ENCODE measurements around the gene SBK1.
"Not testable (repeated sequence)": the region's sequence is repeated elsewhere in the genome, so short reads cannot be mapped to it uniquely, and the experiment has no call there.

The SBK1 gene

GRCh38 chr16:28335678-28336077 is 43.4 kb downstream of the SBK1 start:
- not testable (repeated sequence) for DNase-seq (ENCODE audit: low spot score)

GRCh38 chr16:28336940-28337710 is 44.8 kb downstream of the SBK1 start:
- not testable (repeated sequence) for DNase-seq (ENCODE audit: low spot score)

- DNase-seq (ENCODE audit: low spot score), result not testable (repeated sequence)
These were observed 45.9 kb downstream of the SBK1 start for GRCh38 chr16:28338230-28338629.

- not testable (repeated sequence) for DNase-seq (ENCODE audit: low spot score)
These were observed 70.3 kb downstream of the SBK1 start for GRCh38 chr16:28362600-28362999.

GRCh38 chr16:28363408-28363807 is 71.1 kb downstream of the SBK1 start, which contains the start of gene NPIPB6:
Gene NPIPB6 (minus strand): TSS chr16:28363508. CDS start chr16:28362822, 686 bp downstream.
- not testable (repeated sequence) for DNase-seq (ENCODE audit: low spot score)

GRCh38 chr16:28364268-28365173 is 72.2 kb downstream of the SBK1 start:
- not testable (repeated sequence) for DNase-seq (ENCODE audit: low spot score)

GRCh38 chr16:28367926-28368325 is 75.6 kb downstream of the SBK1 start:
- DNase-seq (ENCODE audit: low spot score), result not testable (repeated sequence)
